AG09309 (cell line): ENCODE data around the gene FAM228A.
A peak's percentile ranks its signal among the peaks of the same experiment; 100 is the strongest.

Experiments used
- DNase-seq: peaks from one replicate; pipeline ENCODE4 v3.0.0-alpha.2; 2010; ENCODE audit warnings: low read depth
- H3K4me3 ChIP-seq: 2 replicates; pipeline ENCODE4 v1.5.1; 2011; ENCODE audit warnings: mild to moderate bottlenecking, low read depth, low read length, moderate library complexity; ENCODE audit not compliant: control insufficient read depth
- TF ChIP-seq, protein P1 (sequence below): IDR thresholded peaks from 2 replicates; pipeline ENCODE4 v1.5.1; 2011; ENCODE audit warnings: mild to moderate bottlenecking, low read depth, low read length, inconsistent platforms; ENCODE audit not compliant: insufficient read depth, control insufficient read depth; ENCODE audit errors: missing control alignments

Gene FAM228A

DNA sequence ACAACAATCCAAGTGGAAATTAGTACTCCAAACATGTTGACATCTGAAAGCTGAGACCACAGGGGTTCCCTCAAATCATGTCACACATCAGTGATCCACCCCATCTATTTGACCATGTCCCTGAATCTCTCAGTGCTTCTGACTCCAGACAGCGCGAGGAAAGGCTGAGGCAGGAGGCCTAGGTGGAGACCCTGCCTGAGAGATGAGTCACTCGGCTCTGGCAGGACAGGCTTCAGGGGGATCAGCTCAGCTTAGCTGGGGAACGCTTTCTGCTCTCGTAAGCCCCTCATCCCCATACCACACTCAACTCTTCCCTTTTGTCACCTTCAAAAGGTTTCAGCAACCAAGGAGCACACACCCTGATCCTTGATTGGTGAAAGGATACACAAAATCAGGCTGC is 5.8 kb upstream of the FAM228A start:
- TF ChIP-seq, protein P1, sequence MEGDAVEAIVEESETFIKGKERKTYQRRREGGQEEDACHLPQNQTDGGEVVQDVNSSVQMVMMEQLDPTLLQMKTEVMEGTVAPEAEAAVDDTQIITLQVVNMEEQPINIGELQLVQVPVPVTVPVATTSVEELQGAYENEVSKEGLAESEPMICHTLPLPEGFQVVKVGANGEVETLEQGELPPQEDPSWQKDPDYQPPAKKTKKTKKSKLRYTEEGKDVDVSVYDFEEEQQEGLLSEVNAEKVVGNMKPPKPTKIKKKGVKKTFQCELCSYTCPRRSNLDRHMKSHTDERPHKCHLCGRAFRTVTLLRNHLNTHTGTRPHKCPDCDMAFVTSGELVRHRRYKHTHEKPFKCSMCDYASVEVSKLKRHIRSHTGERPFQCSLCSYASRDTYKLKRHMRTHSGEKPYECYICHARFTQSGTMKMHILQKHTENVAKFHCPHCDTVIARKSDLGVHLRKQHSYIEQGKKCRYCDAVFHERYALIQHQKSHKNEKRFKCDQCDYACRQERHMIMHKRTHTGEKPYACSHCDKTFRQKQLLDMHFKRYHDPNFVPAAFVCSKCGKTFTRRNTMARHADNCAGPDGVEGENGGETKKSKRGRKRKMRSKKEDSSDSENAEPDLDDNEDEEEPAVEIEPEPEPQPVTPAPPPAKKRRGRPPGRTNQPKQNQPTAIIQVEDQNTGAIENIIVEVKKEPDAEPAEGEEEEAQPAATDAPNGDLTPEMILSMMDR: no peak
- H3K4me3 ChIP-seq: no peak overlapping the region
- no peak for DNase-seq

DNA sequence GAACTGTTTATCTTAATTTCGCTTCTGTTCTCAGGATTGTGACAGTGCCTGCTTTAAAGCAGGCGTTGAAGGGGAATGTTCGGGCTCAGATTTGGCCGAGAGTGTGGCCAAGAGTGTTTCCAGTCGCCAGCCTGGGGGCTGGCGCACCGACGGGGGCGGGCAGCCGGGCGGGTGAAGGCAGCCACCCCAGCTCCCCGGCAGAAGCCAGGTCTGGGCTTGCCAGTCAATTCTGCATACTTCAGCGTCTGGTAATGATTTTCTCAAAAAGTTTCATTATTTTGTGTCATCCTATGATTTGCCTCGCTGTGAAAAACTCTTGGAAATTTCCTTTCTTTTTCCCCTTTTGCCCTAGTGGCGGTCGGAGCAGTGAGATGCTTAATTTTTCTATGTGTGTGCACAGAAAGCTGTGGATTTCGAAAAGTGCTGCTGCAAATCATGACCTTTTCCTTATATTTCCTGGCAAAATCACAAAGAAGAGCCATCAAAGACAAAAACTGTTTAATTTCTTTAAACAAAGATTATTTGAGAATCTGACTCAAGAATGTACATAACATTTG is 856 bp downstream of the FAM228A start:
- TF ChIP-seq, protein P1: peak; percentile 15
- H3K4me3 ChIP-seq: peak overlapping the region; percentile 40
- no peak for DNase-seq

DNA sequence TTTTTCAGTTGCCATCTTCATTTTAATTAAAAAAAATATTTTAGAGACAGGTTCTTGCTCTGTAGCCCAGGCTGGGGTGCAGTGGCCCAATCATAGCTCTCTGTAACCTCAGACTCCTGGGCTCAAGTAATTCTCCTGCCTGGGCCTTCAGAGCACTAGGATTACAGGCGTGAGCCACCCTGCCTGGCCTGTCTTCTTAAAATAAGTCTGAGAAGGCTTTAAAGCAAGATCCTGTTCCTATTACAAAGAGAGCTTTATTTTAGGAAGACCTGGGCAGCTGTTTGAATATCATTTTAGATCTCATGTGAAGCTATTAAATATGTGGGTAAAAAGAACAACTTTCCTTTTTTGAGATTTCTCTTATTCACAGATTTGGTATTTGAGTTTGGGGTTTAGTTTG is 1.5 kb downstream of the FAM228A start:
- DNase-seq: no peak
- no peak overlapping the region for H3K4me3 ChIP-seq
- TF ChIP-seq, protein P1: no peak

DNA sequence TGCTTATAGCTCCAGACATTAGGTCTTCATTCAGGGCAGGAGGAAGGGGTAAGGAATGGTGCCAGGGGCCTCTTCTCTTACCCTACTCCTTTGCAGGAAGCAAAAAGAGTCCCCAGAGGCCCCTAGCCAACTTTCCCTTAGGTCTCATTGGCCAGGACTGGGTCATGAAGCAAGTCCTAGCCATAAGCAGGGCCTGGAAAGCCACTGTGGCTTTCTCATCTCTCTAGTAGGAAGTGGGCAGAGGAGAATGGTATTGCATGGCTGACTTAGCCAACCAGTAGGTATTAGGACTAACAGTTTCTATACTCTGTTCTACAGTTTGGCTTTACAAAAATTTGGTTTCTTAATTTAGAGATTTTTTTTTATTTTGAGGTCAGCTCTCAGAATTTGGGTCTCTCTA is 4.8 kb downstream of the FAM228A start:
- no peak overlapping the region for H3K4me3 ChIP-seq
- TF ChIP-seq, protein P1: no peak
- no peak for DNase-seq

DNA sequence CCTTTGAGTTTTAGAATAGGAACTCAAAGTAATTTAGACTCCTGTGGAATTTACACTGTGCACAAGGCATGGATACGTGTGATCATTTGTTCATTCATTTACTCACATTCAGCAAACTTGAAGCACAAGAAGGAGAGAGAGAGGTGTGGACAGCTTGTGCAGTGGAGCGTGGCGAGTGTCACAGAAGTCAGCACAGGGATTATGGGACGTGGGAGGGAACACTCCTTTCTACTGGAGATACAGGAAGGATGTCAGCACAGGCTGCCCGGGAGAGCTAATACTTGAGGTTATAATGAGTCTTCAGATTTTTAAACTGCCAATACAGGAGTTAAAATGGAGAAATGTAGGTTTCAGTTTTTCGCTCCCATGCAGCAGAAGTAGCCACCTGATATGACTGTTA is 7.0 kb downstream of the FAM228A start:
- H3K4me3 ChIP-seq: no peak overlapping the region
- TF ChIP-seq, protein P1: no peak
- DNase-seq: no peak

DNA sequence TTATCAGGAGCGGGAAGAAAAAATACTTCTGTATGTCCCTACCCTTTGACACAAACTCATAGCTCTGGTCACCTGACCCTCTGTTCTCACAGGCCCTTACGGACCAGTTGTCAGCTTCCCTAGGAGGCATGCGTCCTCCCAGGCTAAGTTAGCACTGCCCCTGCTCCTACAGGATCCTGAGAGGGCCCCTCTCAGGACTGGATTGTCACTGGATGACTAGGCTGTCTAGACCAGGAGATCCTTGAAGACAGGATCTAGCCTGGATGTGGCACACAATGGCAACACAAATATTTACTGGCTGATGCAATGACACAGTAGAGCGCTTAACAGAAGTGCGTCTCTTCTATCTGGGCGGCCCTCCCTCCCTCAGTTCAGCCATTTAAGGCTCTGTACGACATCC is 7.7 kb downstream of the FAM228A start:
- TF ChIP-seq, protein P1: no peak
- DNase-seq: no peak
- no peak overlapping the region for H3K4me3 ChIP-seq
